HEK293T (cell line): Measurements from ENCODE around the gene COP1.

Source experiments
- CTCF ChIA-PET: fragments of 350-600 bp; formaldehyde crosslinking; extraction: SDS; loops from one replicate; lab custom pipeline; 2021; ENCODE audit warnings: antibody characterized with exemption, inconsistent platforms; lab: Yijun Ruan, JAX
- POLR2A ChIA-PET: fragments of 350-600 bp; formaldehyde crosslinking; extraction: SDS; loops from one replicate; lab custom pipeline; 2020; ENCODE audit warnings: antibody characterized with exemption, inconsistent platforms; lab: Yijun Ruan, JAX
- DNase-seq: peaks from one replicate; pipeline ENCODE4 v3.0.0; 2012; ENCODE audit warnings: mixed read lengths; ENCODE audit errors: extremely low spot score
- ARNT ChIP-seq: fragments of 450-650 bp; IDR thresholded peaks from 2 replicates; pipeline ENCODE4 v1.6.1; 2017; ENCODE audit warnings: mild to moderate bottlenecking
- BHLHE40 ChIP-seq: fragments of 450-650 bp; IDR thresholded peaks from 2 replicates; pipeline ENCODE4 v1.6.1; 2016; ENCODE audit warnings: mild to moderate bottlenecking, moderate library complexity, borderline replicate concordance
- CTBP1 ChIP-seq: fragments of 450-650 bp; IDR thresholded peaks from 2 replicates; pipeline ENCODE4 v1.6.1; 2016; ENCODE audit warnings: borderline replicate concordance
- ELF4 ChIP-seq: fragments of 450-650 bp; IDR thresholded peaks from 2 replicates; pipeline ENCODE4 v1.6.1; 2017; ENCODE audit warnings: antibody characterized with exemption
- FOXA1 ChIP-seq: fragments of 450-650 bp; IDR thresholded peaks from 2 replicates; pipeline ENCODE4 v1.6.1; 2016; ENCODE audit warnings: mild to moderate bottlenecking
- FOXK2 ChIP-seq: fragments of 450-650 bp; IDR thresholded peaks from 2 replicates; pipeline ENCODE4 v1.6.1; 2016; ENCODE audit warnings: mild to moderate bottlenecking
- FOXM1 ChIP-seq: fragments of 450-650 bp; IDR thresholded peaks from 2 replicates; pipeline ENCODE4 v1.6.1; 2017; ENCODE audit warnings: mild to moderate bottlenecking, borderline replicate concordance
- HDGF ChIP-seq: fragments of 450-650 bp; IDR thresholded peaks from 2 replicates; pipeline ENCODE4 v1.6.1; 2017; ENCODE audit warnings: antibody characterized with exemption, borderline replicate concordance
- L3MBTL2 ChIP-seq: fragments of 450-650 bp; conservative IDR thresholded peaks from 2 replicates; pipeline ENCODE4 v1.6.1; 2016; ENCODE audit warnings: mild to moderate bottlenecking
- LEF1 ChIP-seq: fragments of 450-650 bp; IDR thresholded peaks from 2 replicates; pipeline ENCODE4 v1.6.1; 2017; ENCODE audit warnings: mild to moderate bottlenecking, borderline replicate concordance
- NFRKB ChIP-seq: fragments of 450-650 bp; IDR thresholded peaks from 2 replicates; pipeline ENCODE4 v1.6.1; 2016; ENCODE audit warnings: mild to moderate bottlenecking, moderate library complexity
- SP1 ChIP-seq: fragments of 450-650 bp; IDR thresholded peaks from 2 replicates; pipeline ENCODE4 v1.6.1; 2017
- SUZ12 ChIP-seq: fragments of 450-650 bp; IDR thresholded peaks from 2 replicates; pipeline ENCODE4 v1.6.1; 2016; ENCODE audit warnings: mild to moderate bottlenecking
- TARDBP ChIP-seq: fragments of 450-650 bp; IDR thresholded peaks from 2 replicates; pipeline ENCODE4 v1.6.1; 2016
- ZNF384 ChIP-seq: fragments of 450-650 bp; IDR thresholded peaks from 2 replicates; pipeline ENCODE4 v1.6.1; 2016
- TF ChIP-seq, protein P1 (sequence below): fragments of 450-650 bp; IDR thresholded peaks from 2 replicates; pipeline ENCODE4 v1.6.1; 2016

The COP1 gene

DNA sequence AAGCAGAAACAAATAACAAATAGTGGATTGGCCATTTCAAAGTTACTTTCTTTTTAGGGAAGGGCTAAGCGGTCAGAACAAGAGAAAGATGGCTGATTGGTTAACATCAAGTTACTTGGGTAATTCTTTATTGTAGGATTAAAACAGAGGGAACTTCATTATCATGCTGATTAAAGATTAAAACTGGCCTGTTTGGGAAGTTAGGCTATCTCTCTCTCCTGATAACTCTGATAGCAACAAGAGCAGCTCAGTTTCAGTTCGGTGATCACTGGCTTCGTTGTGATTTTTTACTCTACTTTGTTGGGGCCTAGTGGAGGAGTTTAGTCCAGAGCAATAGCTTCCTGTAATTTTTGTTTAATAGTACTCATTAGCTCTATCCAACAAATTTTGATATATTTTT, 20.5 kb upstream of the COP1 start:
- CTCF ChIA-PET = no interaction called here
- DNase-seq = no peak
- POLR2A ChIA-PET = interaction anchor here (2.1 kb wide), 1 partner anchor 20 kb away, joined by 8 read pairs; no protein-coding TSS in a partner anchor
- no peak for TF ChIP-seq TARDBP
- no peak for TF ChIP-seq HDGF
- TF ChIP-seq, protein P1, sequence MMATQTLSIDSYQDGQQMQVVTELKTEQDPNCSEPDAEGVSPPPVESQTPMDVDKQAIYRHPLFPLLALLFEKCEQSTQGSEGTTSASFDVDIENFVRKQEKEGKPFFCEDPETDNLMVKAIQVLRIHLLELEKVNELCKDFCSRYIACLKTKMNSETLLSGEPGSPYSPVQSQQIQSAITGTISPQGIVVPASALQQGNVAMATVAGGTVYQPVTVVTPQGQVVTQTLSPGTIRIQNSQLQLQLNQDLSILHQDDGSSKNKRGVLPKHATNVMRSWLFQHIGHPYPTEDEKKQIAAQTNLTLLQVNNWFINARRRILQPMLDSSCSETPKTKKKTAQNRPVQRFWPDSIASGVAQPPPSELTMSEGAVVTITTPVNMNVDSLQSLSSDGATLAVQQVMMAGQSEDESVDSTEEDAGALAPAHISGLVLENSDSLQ = no peak
- TF ChIP-seq ELF4 = no peak
- TF ChIP-seq FOXA1 = no peak
- TF ChIP-seq SP1 = no peak
- TF ChIP-seq SUZ12 = no peak
- no peak for TF ChIP-seq BHLHE40

- CTCF ChIA-PET = no interaction called here
These were observed 18.8 kb upstream of the COP1 start for GRCh38 chr1:176225911-176226310.

DNA sequence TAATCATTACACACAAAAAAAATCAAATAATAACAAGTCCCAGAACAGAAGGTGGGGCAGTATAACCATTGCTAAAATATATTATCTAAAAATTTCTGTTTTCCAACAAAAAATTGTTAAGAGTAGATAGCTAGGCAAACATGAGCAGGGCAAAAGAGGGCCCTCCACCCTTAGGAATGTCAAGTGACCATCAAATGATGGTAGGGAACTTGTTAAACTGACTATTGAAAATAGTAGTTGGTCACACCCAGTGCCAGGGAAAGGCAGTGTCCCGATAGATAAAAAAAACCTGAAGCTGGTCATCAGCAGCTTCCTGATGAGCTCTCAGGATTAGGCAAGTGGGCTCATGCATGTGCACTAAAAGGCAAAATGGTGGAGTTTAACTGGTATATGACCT, 18.4 kb upstream of the COP1 start:
- DNase-seq = no peak
- ChIA-PET CTCF (no interaction called here), POLR2A (interaction anchor here (1.3 kb wide), 1 partner anchor 18 kb away, joined by 7 read pairs; the partner anchor contains the start of gene COP1)
- no peak for TF ChIP-seq FOXK2
- TF ChIP-seq NFRKB = no peak
- TF ChIP-seq ELF4 = no peak
- TF ChIP-seq, protein P1 = no peak
- TF ChIP-seq LEF1 = no peak
- no peak for TF ChIP-seq TARDBP
- no peak for TF ChIP-seq HDGF
- TF ChIP-seq ZNF384 = no peak

More at GRCh38 chr1:176225911-176226310, 18.8 kb upstream of the COP1 start:
- no peak for DNase-seq
- POLR2A ChIA-PET = no interaction called here
- TF ChIP-seq LEF1 (no peak), NFRKB (no peak), ARNT (no peak), CTBP1 (no peak), HDGF (no peak), ZNF384 (no peak), L3MBTL2 (no peak), FOXK2 (no peak), FOXA1 (no peak), FOXM1 (no peak), SP1 (no peak), TARDBP (no peak), SUZ12 (no peak), BHLHE40 (no peak), ELF4 (no peak)
- TF ChIP-seq, protein P1 = no peak

GRCh38 chr1:176222196-176222595, 15.1 kb upstream of the COP1 start:
- no peak for DNase-seq
- POLR2A ChIA-PET = no interaction called here
- TF ChIP-seq SP1 (no peak), L3MBTL2 (no peak), LEF1 (no peak), SUZ12 (no peak)
- CTCF ChIA-PET = no interaction called here

DNA sequence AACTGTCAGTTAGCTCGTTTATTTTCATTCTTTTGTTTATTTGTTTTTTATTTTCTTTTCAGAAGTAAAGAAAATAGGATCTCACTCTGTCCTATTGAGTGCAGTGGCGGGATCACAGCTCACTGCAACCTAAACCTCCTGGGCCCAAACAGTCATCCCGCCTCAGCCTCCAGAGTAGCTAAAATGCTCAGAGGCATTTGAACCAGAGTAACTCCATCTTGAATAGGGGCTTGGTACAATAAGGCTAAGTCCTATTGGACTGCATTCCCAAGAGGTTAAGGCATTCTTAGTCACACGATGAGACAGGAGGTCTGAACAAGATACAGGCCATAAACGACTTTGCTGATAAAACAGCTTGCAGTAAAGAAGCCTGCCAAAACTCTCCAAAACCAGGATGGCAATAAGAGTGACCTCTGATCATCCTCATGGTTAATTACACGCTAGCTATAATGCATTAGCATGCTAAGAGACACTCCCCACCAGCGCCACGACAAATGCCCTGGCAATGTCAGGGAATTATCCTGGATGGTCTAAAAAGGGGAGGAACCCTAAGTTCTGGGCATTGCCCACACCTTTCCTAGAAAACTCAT, 13.1 kb upstream of the COP1 start:
- POLR2A ChIA-PET = interaction anchor here (1.3 kb wide), 1 partner anchor 13 kb away, joined by 3 read pairs; the partner anchor contains the start of gene COP1

GRCh38 chr1:176217461-176218099, 10.5 kb upstream of the COP1 start:
- TF ChIP-seq L3MBTL2 (no peak), FOXA1 (no peak), SUZ12 (no peak), ZNF384 (no peak), NFRKB (no peak), TARDBP (no peak), HDGF (no peak), ELF4 (no peak), LEF1 (no peak), FOXM1 (no peak), FOXK2 (no peak), ARNT (no peak), SP1 (no peak), CTBP1 (no peak), BHLHE40 (no peak)
- TF ChIP-seq, protein P1 = no peak
- CTCF ChIA-PET = interaction anchor here (0.6 kb wide), 1 partner anchor 22 kb away, joined by 3 read pairs; no protein-coding TSS in a partner anchor
- POLR2A ChIA-PET = interaction anchor here (1.2 kb wide), 1 partner anchor 10 kb away, joined by 5 read pairs; the partner anchor contains the start of gene COP1
- DNase-seq = no peak

More for the DNA sequence above, 13.1 kb upstream of the COP1 start:
- no peak for DNase-seq
- CTCF ChIA-PET = no interaction called here
- TF ChIP-seq ZNF384 = no peak
- TF ChIP-seq L3MBTL2 = no peak
